ENCODE results near the gene DPP3.
"Not testable (repeated sequence)": the region's sequence is repeated elsewhere in the genome, so short reads cannot be mapped to it uniquely, and the experiment has no call there.

DNA sequence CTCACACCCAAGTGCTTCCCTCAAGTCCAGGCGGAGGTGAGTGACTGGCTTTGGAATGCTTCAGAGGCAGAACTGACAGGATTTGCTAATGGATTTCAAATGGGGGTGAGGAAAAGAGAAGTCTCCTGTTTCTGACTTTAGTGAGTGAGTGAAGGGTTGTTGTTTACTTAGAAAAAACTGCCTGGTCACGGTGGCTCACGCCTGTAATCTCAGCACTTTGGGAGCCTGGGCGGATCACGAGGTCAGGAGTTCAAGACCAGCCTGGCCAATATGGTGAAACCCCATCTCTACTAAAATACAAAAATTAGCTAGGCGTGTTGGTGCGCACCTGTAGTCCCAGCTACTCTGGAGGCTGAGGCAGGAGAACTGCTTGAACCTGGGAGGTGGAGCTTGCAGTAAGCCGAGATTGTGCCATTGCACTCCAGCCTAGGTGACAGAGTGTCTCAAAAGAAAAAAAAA is 48.3 kb upstream of the DPP3 start:
- TF ChIP-seq, protein P1, sequence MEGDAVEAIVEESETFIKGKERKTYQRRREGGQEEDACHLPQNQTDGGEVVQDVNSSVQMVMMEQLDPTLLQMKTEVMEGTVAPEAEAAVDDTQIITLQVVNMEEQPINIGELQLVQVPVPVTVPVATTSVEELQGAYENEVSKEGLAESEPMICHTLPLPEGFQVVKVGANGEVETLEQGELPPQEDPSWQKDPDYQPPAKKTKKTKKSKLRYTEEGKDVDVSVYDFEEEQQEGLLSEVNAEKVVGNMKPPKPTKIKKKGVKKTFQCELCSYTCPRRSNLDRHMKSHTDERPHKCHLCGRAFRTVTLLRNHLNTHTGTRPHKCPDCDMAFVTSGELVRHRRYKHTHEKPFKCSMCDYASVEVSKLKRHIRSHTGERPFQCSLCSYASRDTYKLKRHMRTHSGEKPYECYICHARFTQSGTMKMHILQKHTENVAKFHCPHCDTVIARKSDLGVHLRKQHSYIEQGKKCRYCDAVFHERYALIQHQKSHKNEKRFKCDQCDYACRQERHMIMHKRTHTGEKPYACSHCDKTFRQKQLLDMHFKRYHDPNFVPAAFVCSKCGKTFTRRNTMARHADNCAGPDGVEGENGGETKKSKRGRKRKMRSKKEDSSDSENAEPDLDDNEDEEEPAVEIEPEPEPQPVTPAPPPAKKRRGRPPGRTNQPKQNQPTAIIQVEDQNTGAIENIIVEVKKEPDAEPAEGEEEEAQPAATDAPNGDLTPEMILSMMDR (conservative IDR thresholded peaks at IDR 0.05; ENCODE audit: low read depth, low read length) = not testable (repeated sequence)
- not testable (repeated sequence) for TF ChIP-seq EZH2 (IDR thresholded peaks at IDR 0.05; ENCODE audit: borderline replicate concordance, low read depth, low read length, poor library complexity, severe bottlenecking)
